Astrocyte of the cerebellum (primary cell): ENCODE measurements around the gene FASTK.
A peak's percentile ranks its signal among the peaks of the same experiment; 100 is the strongest.
"Not testable (repeated sequence)": the region's sequence is repeated elsewhere in the genome, so short reads cannot be mapped to it uniquely, and the experiment has no call there.

Experiments used
- DNase-seq: peaks from one replicate; pipeline ENCODE4 v3.0.0-alpha.2; 2011; ENCODE audit warnings: low read depth
- H3K4me3 ChIP-seq: 2 replicates; pipeline ENCODE4 v1.5.1; 2011; ENCODE audit warnings: mild to moderate bottlenecking, low read depth, low read length, moderate library complexity
- CTCF ChIP-seq: IDR thresholded peaks from 2 replicates; pipeline ENCODE4 v1.5.1; 2012; ENCODE audit warnings: low read length, low read depth, moderate library complexity, mild to moderate bottlenecking; ENCODE audit errors: missing control alignments
- in situ Hi-C: cut with HindIII; loops from 2 replicates; pipeline ENCODE4 v1.10.0; 2017; ENCODE audit warnings: low sequenced_read_pairs

Gene FASTK

GRCh38 chr7:151028131-151028947, 52.3 kb downstream of the FASTK start, which contains the start of gene ABCB8:
ABCB8 (plus strand) TSS chr7:151028450; CDS start chr7:151028516, 66 bp downstream.
- H3K4me3 ChIP-seq: peak within 1 kb of the TSS; percentile 84
- TF ChIP-seq CTCF: peak; percentile 52
- DNase-seq: peak; percentile 98
- in situ Hi-C loops: no loop called here

DNA sequence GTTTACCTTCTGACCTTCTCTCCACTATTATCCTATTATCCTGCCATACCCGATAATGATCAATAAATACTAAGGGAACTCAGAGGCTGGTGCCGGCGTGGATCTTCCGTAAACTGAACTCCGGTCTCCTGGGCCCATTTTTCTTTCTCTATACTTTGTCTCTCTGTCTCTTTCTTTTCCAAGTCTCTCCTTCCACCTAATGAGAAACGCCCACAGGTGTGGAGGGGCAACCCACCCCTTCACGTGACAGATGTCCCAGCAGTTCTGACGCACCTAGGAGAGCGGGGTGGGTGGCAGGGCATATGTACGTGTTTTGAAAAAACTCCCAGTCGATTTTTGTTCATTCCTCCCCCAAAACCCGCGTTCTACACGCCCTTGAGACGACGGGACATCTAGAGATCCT, 52.9 kb downstream of the FASTK start:
- peak overlapping the region; percentile 84 for H3K4me3 ChIP-seq

GRCh38 chr7:151026771-151027727, 53.6 kb downstream of the FASTK start:
- not testable (repeated sequence) for H3K4me3 ChIP-seq, DNase-seq

More for the DNA sequence above, 52.9 kb downstream of the FASTK start:
- DNase-seq, in situ Hi-C loops: not testable (repeated sequence)

More at GRCh38 chr7:151026771-151027727, 53.6 kb downstream of the FASTK start:
- in situ Hi-C loops: not testable (repeated sequence)
